Stimulated activated CD8-positive, alpha-beta memory T cell treated with anti-CD3 and anti-CD28 coated beads, Interleukin-15, amount 100 ng/mL, for 24 hours (primary cell): ENCODE data around the gene KIF6.

Source experiments
- DNase-seq: peaks from one replicate; pipeline ENCODE4 v3.0.0-alpha.2; 2020; ENCODE audit warnings: low read depth

KIF6 gene

GRCh38 chr6:39420300-39421265 is 304.6 kb downstream of the KIF6 start:
- DNase-seq, result no peak

- DNase-seq, result no peak
Observed at GRCh38 chr6:39419607-39420006, 305.6 kb downstream of the KIF6 start.

GRCh38 chr6:39417440-39417839 is 307.8 kb downstream of the KIF6 start:
- DNase-seq, result no peak

- no peak for DNase-seq
Observed at GRCh38 chr6:39416728-39417127, 308.5 kb downstream of the KIF6 start.

GRCh38 chr6:39416026-39416425 is 309.2 kb downstream of the KIF6 start:
- DNase-seq, result no peak

- DNase-seq, result no peak
Observed at GRCh38 chr6:39415482-39415881, 309.7 kb downstream of the KIF6 start.

GRCh38 chr6:39411465-39411864 is 313.7 kb downstream of the KIF6 start:
- no peak for DNase-seq

- no peak for DNase-seq
Observed at GRCh38 chr6:39411001-39411400, 314.2 kb downstream of the KIF6 start.

- no peak for DNase-seq
Observed at GRCh38 chr6:39409889-39410288, 315.3 kb downstream of the KIF6 start.

GRCh38 chr6:39407446-39407993 is 317.7 kb downstream of the KIF6 start:
- no peak for DNase-seq

GRCh38 chr6:39404312-39404711 is 320.9 kb downstream of the KIF6 start:
- no peak for DNase-seq

- DNase-seq, result no peak
Observed at GRCh38 chr6:39403304-39403703, 321.9 kb downstream of the KIF6 start.

- no peak for DNase-seq
Observed at GRCh38 chr6:39402239-39402751, 322.9 kb downstream of the KIF6 start.

- no peak for DNase-seq
Observed at GRCh38 chr6:39401376-39401775, 323.8 kb downstream of the KIF6 start.

GRCh38 chr6:39400026-39400425 is 325.2 kb downstream of the KIF6 start:
- DNase-seq, result no peak

- no peak for DNase-seq
Observed at GRCh38 chr6:39396854-39397253, 328.4 kb downstream of the KIF6 start.

- DNase-seq, result no peak
Observed at GRCh38 chr6:39393075-39393474, 332.1 kb downstream of the KIF6 start.

GRCh38 chr6:39391182-39391581 is 334.0 kb downstream of the KIF6 start:
- no peak for DNase-seq

GRCh38 chr6:39389484-39389767 is 335.8 kb downstream of the KIF6 start:
- DNase-seq, result no peak

- DNase-seq, result no peak
Observed at GRCh38 chr6:39388606-39389483, 336.4 kb downstream of the KIF6 start.

- DNase-seq, result no peak
Observed at GRCh38 chr6:39387785-39388184, 337.4 kb downstream of the KIF6 start.

GRCh38 chr6:39386487-39386886 is 338.7 kb downstream of the KIF6 start:
- no peak for DNase-seq
